Measurements from ENCODE around the gene UXT. TPM values are rescaled to one million over a fixed set of nuclear protein-coding genes. Genes with fewer than 3 reads are reported as not detected.

The UXT gene
- total and polyA plus RNA-seq, 4 experiments from 2014 or later: 172 to 315 (median 232) TPM

GRCh38 chrX:47618923-47619485 is 40.0 kb downstream of the UXT start:
- Mint-ChIP-seq H3K4me1 (peaks cover 2 to 29% (median 15%) of the 10 kb centered on the region in 4 donors), H3K36me3 (peaks cover 0 to 3% of the 10 kb centered on the region in 2 donors), H3K9me3 (peaks cover 0 to 3% (median 0%) of the 10 kb centered on the region in 8 donors), H3K27ac (peak overlapping the region in 2 of 7 donors; percentile 63 to 66), H3K27me3 (peaks cover 0 to 7% of the 10 kb centered on the region in 2 donors), H3K4me3 (peak overlapping the region; percentile 8 to 76 (median 56))
- POLR2A ChIA-PET (ENCODE audit: partially characterized antibody): interaction anchor here (0.6 to 1.5 kb wide), 4 partner anchors 10 to 58 kb away, joined by 3 to 8 read pairs (median 4); partner anchors contain the start of genes ARAF and TIMP1
- Histone ChIP-seq H3K4me3 (ENCODE audit: low read length in 2 of 2) (peak overlapping the region in 1 of 2 donors; percentile 38), H3K27me3 (ENCODE audit: insufficient read depth, low read length) (no peaks in the 10 kb centered on the region), H3K4me1 (ENCODE audit: insufficient read depth, low read length) (peaks cover 5% of the 10 kb centered on the region), H3K27ac (ENCODE audit: low read depth, low read length) (no peak overlapping the region), H3K9me3 (ENCODE audit: control insufficient read depth in 1 of 2, low read length in 2 of 2) (no peaks in the 10 kb centered on the region), H3K36me3 (ENCODE audit: insufficient read depth, low read length) (no peaks in the 10 kb centered on the region)
- intact Hi-C loops (cut with micrococcal nuclease): no loop called here
- CTCF ChIA-PET (ENCODE audit: partially characterized antibody): no interaction called here
- no peak for DNase-seq

GRCh38 chrX:47614618-47615017 is 44.4 kb downstream of the UXT start:
- Histone ChIP-seq H3K36me3 (ENCODE audit: insufficient read depth, low read length) (no peaks in the 10 kb centered on the region), H3K4me3 (ENCODE audit: low read length in 2 of 2) (no peak overlapping the region), H3K27ac (ENCODE audit: low read depth, low read length) (no peak overlapping the region), H3K4me1 (ENCODE audit: insufficient read depth, low read length) (no peaks in the 10 kb centered on the region), H3K27me3 (ENCODE audit: insufficient read depth, low read length) (no peaks in the 10 kb centered on the region), H3K9me3 (ENCODE audit: control insufficient read depth in 1 of 2, low read length in 2 of 2) (no peaks in the 10 kb centered on the region)
- H3K27ac Mint-ChIP-seq: no peak overlapping the region
- H3K9me3 Mint-ChIP-seq: peaks cover 0 to 2% (median 0%) of the 10 kb centered on the region in 8 donors
- POLR2A ChIA-PET (ENCODE audit: partially characterized antibody): no interaction called here
- peaks cover 0 to 7% of the 10 kb centered on the region in 2 donors for H3K27me3 Mint-ChIP-seq
- H3K4me1 Mint-ChIP-seq: peaks cover 0 to 11% (median 5%) of the 10 kb centered on the region in 4 donors
- no peak for DNase-seq
- H3K4me3 Mint-ChIP-seq: no peak overlapping the region
- no peaks in the 10 kb centered on the region for H3K36me3 Mint-ChIP-seq
- intact Hi-C loops (cut with micrococcal nuclease): no loop called here
- CTCF ChIA-PET (ENCODE audit: partially characterized antibody): no interaction called here

GRCh38 chrX:47613082-47613481 is 45.9 kb downstream of the UXT start:
- Mint-ChIP-seq H3K27me3 (peaks cover 0 to 3% of the 10 kb centered on the region in 2 donors), H3K4me3 (no peak overlapping the region), H3K36me3 (no peaks in the 10 kb centered on the region), H3K9me3 (peaks cover 0 to 2% (median 0%) of the 10 kb centered on the region in 8 donors), H3K27ac (no peak overlapping the region), H3K4me1 (peaks cover 0 to 5% (median 2%) of the 10 kb centered on the region in 4 donors)
- intact Hi-C loops (cut with micrococcal nuclease): no loop called here
- CTCF ChIA-PET (ENCODE audit: partially characterized antibody): no interaction called here
- Histone ChIP-seq H3K4me3 (ENCODE audit: low read length in 2 of 2) (no peak overlapping the region), H3K4me1 (ENCODE audit: insufficient read depth, low read length) (no peaks in the 10 kb centered on the region), H3K9me3 (ENCODE audit: control insufficient read depth in 1 of 2, low read length in 2 of 2) (no peaks in the 10 kb centered on the region), H3K36me3 (ENCODE audit: insufficient read depth, low read length) (no peaks in the 10 kb centered on the region), H3K27ac (ENCODE audit: low read depth, low read length) (no peak overlapping the region), H3K27me3 (ENCODE audit: insufficient read depth, low read length) (no peaks in the 10 kb centered on the region)
- no peak for DNase-seq
- POLR2A ChIA-PET (ENCODE audit: partially characterized antibody): no interaction called here

- POLR2A ChIA-PET (ENCODE audit: partially characterized antibody): no interaction called here
Observed at GRCh38 chrX:47612418-47612817, 46.6 kb downstream of the UXT start.

GRCh38 chrX:47611926-47612325 is 47.1 kb downstream of the UXT start:
- intact Hi-C loops (cut with micrococcal nuclease): no loop called here
- no peak overlapping the region for H3K27ac Mint-ChIP-seq
- no peaks in the 10 kb centered on the region for H3K27me3 ChIP-seq (ENCODE audit: insufficient read depth, low read length)
- no peak overlapping the region for H3K4me3 ChIP-seq (ENCODE audit: low read length in 2 of 2)
- peaks cover 0 to 2% (median 0%) of the 10 kb centered on the region in 8 donors for H3K9me3 Mint-ChIP-seq
- H3K27me3 Mint-ChIP-seq: no peaks in the 10 kb centered on the region
- no peaks in the 10 kb centered on the region for H3K36me3 Mint-ChIP-seq
- H3K27ac ChIP-seq (ENCODE audit: low read depth, low read length): no peak overlapping the region
- H3K36me3 ChIP-seq (ENCODE audit: insufficient read depth, low read length): no peaks in the 10 kb centered on the region
- no peaks in the 10 kb centered on the region for H3K4me1 ChIP-seq (ENCODE audit: insufficient read depth, low read length)
- CTCF ChIA-PET (ENCODE audit: partially characterized antibody): no interaction called here
- POLR2A ChIA-PET (ENCODE audit: partially characterized antibody): no interaction called here
- no peaks in the 10 kb centered on the region for H3K9me3 ChIP-seq (ENCODE audit: control insufficient read depth in 1 of 2, low read length in 2 of 2)
- H3K4me3 Mint-ChIP-seq: no peak overlapping the region
- H3K4me1 Mint-ChIP-seq: peaks cover 0 to 4% (median under 1%) of the 10 kb centered on the region in 4 donors
- no peak for DNase-seq

More at GRCh38 chrX:47612418-47612817, 46.6 kb downstream of the UXT start:
- no peak overlapping the region for H3K4me3 ChIP-seq (ENCODE audit: low read length in 2 of 2)
- H3K9me3 Mint-ChIP-seq: peaks cover 0 to 2% (median 0%) of the 10 kb centered on the region in 8 donors
- H3K27ac ChIP-seq (ENCODE audit: low read depth, low read length): no peak overlapping the region
- no peaks in the 10 kb centered on the region for H3K36me3 Mint-ChIP-seq
- peak overlapping the region in 1 of 7 donors; percentile 70 for H3K27ac Mint-ChIP-seq
- no peaks in the 10 kb centered on the region for H3K9me3 ChIP-seq (ENCODE audit: control insufficient read depth in 1 of 2, low read length in 2 of 2)
- H3K36me3 ChIP-seq (ENCODE audit: insufficient read depth, low read length): no peaks in the 10 kb centered on the region
- no peaks in the 10 kb centered on the region for H3K27me3 Mint-ChIP-seq
- CTCF ChIA-PET (ENCODE audit: partially characterized antibody): no interaction called here
- DNase-seq: no peak
- H3K27me3 ChIP-seq (ENCODE audit: insufficient read depth, low read length): no peaks in the 10 kb centered on the region
- H3K4me1 Mint-ChIP-seq: peaks cover 0 to 4% (median under 1%) of the 10 kb centered on the region in 4 donors
- H3K4me1 ChIP-seq (ENCODE audit: insufficient read depth, low read length): no peaks in the 10 kb centered on the region
- intact Hi-C loops (cut with micrococcal nuclease): no loop called here
- H3K4me3 Mint-ChIP-seq: no peak overlapping the region

GRCh38 chrX:47611489-47611888 is 47.5 kb downstream of the UXT start:
- Histone ChIP-seq H3K27ac (ENCODE audit: low read depth, low read length) (no peak overlapping the region), H3K4me1 (ENCODE audit: insufficient read depth, low read length) (no peaks in the 10 kb centered on the region), H3K9me3 (ENCODE audit: control insufficient read depth in 1 of 2, low read length in 2 of 2) (no peaks in the 10 kb centered on the region), H3K36me3 (ENCODE audit: insufficient read depth, low read length) (no peaks in the 10 kb centered on the region), H3K4me3 (ENCODE audit: low read length in 2 of 2) (no peak overlapping the region), H3K27me3 (ENCODE audit: insufficient read depth, low read length) (no peaks in the 10 kb centered on the region)
- Mint-ChIP-seq H3K9me3 (peaks cover 0 to 2% (median 0%) of the 10 kb centered on the region in 8 donors), H3K27ac (no peak overlapping the region), H3K36me3 (no peaks in the 10 kb centered on the region), H3K27me3 (no peaks in the 10 kb centered on the region), H3K4me1 (peaks cover 0 to 4% (median under 1%) of the 10 kb centered on the region in 4 donors), H3K4me3 (no peak overlapping the region)
- DNase-seq: no peak
- CTCF ChIA-PET (ENCODE audit: partially characterized antibody): no interaction called here
- intact Hi-C loops (cut with micrococcal nuclease): no loop called here
- POLR2A ChIA-PET (ENCODE audit: partially characterized antibody): no interaction called here

GRCh38 chrX:47610511-47610910 is 48.5 kb downstream of the UXT start:
- no peaks in the 10 kb centered on the region for H3K27me3 Mint-ChIP-seq
- intact Hi-C loops (cut with micrococcal nuclease): no loop called here
- peaks cover 0 to 4% (median under 1%) of the 10 kb centered on the region in 4 donors for H3K4me1 Mint-ChIP-seq
- Histone ChIP-seq H3K9me3 (ENCODE audit: control insufficient read depth in 1 of 2, low read length in 2 of 2) (no peaks in the 10 kb centered on the region), H3K4me1 (ENCODE audit: insufficient read depth, low read length) (no peaks in the 10 kb centered on the region), H3K4me3 (ENCODE audit: low read length in 2 of 2) (no peak overlapping the region), H3K27ac (ENCODE audit: low read depth, low read length) (no peak overlapping the region), H3K27me3 (ENCODE audit: insufficient read depth, low read length) (no peaks in the 10 kb centered on the region), H3K36me3 (ENCODE audit: insufficient read depth, low read length) (no peaks in the 10 kb centered on the region)
- no peak overlapping the region for H3K4me3 Mint-ChIP-seq
- no peaks in the 10 kb centered on the region for H3K9me3 Mint-ChIP-seq
- ChIA-PET POLR2A (ENCODE audit: partially characterized antibody) (no interaction called here), CTCF (ENCODE audit: partially characterized antibody) (no interaction called here)
- DNase-seq: no peak
- no peak overlapping the region for H3K27ac Mint-ChIP-seq
- no peaks in the 10 kb centered on the region for H3K36me3 Mint-ChIP-seq
